Keratinocyte (primary cell): ENCODE results near the gene RBM19.

Experiments
- CTCF ChIP-seq, 3 experiments: IDR thresholded peaks in 1 of 3; conservative IDR thresholded peaks in 1 of 3; optimal IDR thresholded peaks in 1 of 3; 2 replicates in 2 of 3; 3 replicates in 1 of 3; pipeline versions ENCODE3 to v1.5.1; 2011; ENCODE audit warnings: low read length in 3 of 3, mild to moderate bottlenecking in 3 of 3, moderate library complexity in 2 of 3, control low read depth in 1 of 3, inconsistent platforms in 1 of 3; ENCODE audit not compliant: insufficient read depth in 2 of 3; ENCODE audit errors: extremely low read depth in 1 of 3
- EZH2 ChIP-seq: IDR thresholded peaks from one replicate; pipeline ENCODE4 v1.6.1; 2012; ENCODE audit warnings: inconsistent platforms, mild to moderate bottlenecking, low read length, moderate library complexity

DNA sequence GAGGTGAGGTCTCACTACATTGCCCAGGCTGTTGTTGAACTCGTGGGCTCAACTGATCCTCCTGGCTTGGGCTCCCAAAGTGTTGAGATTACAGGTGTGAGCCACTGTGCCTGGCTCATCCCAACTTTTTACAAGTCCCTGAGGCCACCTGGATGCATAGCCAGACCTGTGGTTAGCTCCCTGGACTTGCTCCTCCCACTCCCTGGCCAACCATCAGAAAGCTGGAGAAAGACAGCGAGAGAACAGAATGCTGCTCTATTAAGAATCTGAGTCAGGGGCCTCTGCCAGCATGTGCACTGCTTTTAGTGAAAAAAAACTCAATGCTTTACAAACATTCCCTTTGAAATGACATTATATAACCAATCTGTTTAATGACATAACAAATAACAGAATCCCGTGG, 78.2 kb downstream of the RBM19 start:
- no peak for TF ChIP-seq CTCF (optimal IDR thresholded peaks at IDR 0.05 in 1 of 3, IDR thresholded peaks at IDR 0.05 in 1 of 3, conservative IDR thresholded peaks at IDR 0.05 in 1 of 3; ENCODE audit: extremely low read depth in 1 of 3, insufficient read depth in 2 of 3, low read length in 3 of 3)
- TF ChIP-seq EZH2 = no peak
